Spleen (tissue), 7 donors: Measurements from ENCODE around the gene ITSN1.

Source experiments
- CTCF ChIP-seq, 11 experiments: fragments of 200-600 bp in 7 of 11; fragments of 450-650 bp in 4 of 11; sonication (generic) in 4 of 11; IDR thresholded peaks in 8 of 11; conservative IDR thresholded peaks in 3 of 11; 1 replicate in 7 of 11; 2 replicates in 4 of 11; pipeline versions ENCODE4 v1.4.0 to v1.8.0; 2016 to 2021; ENCODE audit warnings: antibody characterized with exemption in 11 of 11, inconsistent platforms in 4 of 11, mild to moderate bottlenecking in 1 of 11
- POLR2A ChIP-seq, 3 donors: fragments of 450-650 bp; IDR thresholded peaks; one replicate each; pipeline ENCODE4 v1.5.1; 2017; ENCODE audit warnings: antibody characterized with exemption in 3 of 3, mild to moderate bottlenecking in 1 of 3
- POLR2AphosphoS5 ChIP-seq, 3 donors: sonication (generic); formaldehyde crosslinking; IDR thresholded peaks; one replicate each; pipeline ENCODE4 v1.5.1; 2017; ENCODE audit warnings: antibody characterized with exemption in 3 of 3
- donor health status: DM: no; HTN: no; CAD: no; lungs with moderate emphysema.
- donor health status: DM: no; HTN: no; CAD: no.
- donor health status: DM: no; HTN: no; CAD: no.

DNA sequence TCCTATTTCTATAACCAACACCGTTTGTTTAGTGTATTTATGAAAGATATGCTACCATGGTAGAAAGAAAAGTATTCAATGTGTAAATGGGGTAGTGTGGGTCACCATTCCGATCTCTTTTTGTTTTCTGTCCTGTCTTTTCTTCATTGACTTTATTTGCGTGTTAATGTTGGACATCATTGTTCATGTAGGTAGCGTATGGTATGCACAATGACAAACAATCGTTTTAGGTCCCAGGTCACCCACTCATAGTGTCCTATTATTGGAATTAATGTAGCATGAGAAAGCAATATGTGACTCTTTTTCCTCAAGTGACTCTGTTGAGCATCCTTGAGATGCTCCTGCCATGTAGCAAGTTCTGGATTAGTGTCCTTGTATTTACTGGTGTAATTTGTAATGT, 247.9 kb downstream of the ITSN1 start:
- TF ChIP-seq CTCF (IDR thresholded peaks at IDR 0.05 in 8 of 11, conservative IDR thresholded peaks at IDR 0.05 in 3 of 11), result no peak
- no peak for TF ChIP-seq POLR2A (IDR thresholded peaks at IDR 0.05)
- TF ChIP-seq POLR2AphosphoS5 (IDR thresholded peaks at IDR 0.05), result no peak
